Endodermal cell (in vitro differentiated cells): Measurements from ENCODE around the gene EXOSC10. TPM values are rescaled to one million over a fixed set of nuclear protein-coding genes. Genes with fewer than 3 reads are reported as not detected.

ENCODE experiments used
- DNase-seq: peaks from one replicate; pipeline ENCODE4 v3.0.0-alpha.2; 2017
- H3K27ac ChIP-seq: 2 replicates; pipeline ENCODE4 v1.5.1; 2013; ENCODE audit warnings: mild to moderate bottlenecking, low read depth, low read length, moderate library complexity
- H3K27me3 ChIP-seq: 2 replicates; pipeline ENCODE4 v1.6.1; 2013; ENCODE audit warnings: mild to moderate bottlenecking, low read length, moderate library complexity; ENCODE audit not compliant: insufficient read depth, control insufficient read depth, poor library complexity, severe bottlenecking
- H3K36me3 ChIP-seq: 2 replicates; pipeline ENCODE4 v1.7.0; 2013; ENCODE audit warnings: mild to moderate bottlenecking, low read length, moderate library complexity; ENCODE audit not compliant: control insufficient read depth, insufficient read depth
- H3K4me1 ChIP-seq: one replicate; pipeline ENCODE4 v1.7.0; 2013; ENCODE audit warnings: low read length; ENCODE audit not compliant: control insufficient read depth, insufficient read depth
- H3K4me3 ChIP-seq: 2 replicates; pipeline ENCODE4 v1.5.1; 2013; ENCODE audit warnings: mild to moderate bottlenecking, low read length, moderate library complexity
- H3K9ac ChIP-seq: 2 replicates; pipeline ENCODE4 v1.6.1; 2013; ENCODE audit warnings: mild to moderate bottlenecking, low read length, moderate library complexity; ENCODE audit not compliant: poor library complexity, severe bottlenecking; ENCODE audit errors: extremely low read depth
- H3K9me3 ChIP-seq: 2 replicates; pipeline ENCODE4 v1.6.1; 2013; ENCODE audit warnings: mild to moderate bottlenecking, low read length, moderate library complexity; ENCODE audit not compliant: control insufficient read depth
- H3K27ac Mint-ChIP-seq: 2 replicates; pipeline ENCODE4 v1.8.0; 2020; ENCODE audit warnings: mixed read lengths
- H3K27me3 Mint-ChIP-seq: 2 replicates; pipeline ENCODE4 v1.8.0; 2021; ENCODE audit warnings: mild to moderate bottlenecking, mixed read lengths; ENCODE audit not compliant: insufficient read depth
- H3K36me3 Mint-ChIP-seq: 2 replicates; pipeline ENCODE4 v1.8.0; 2020; ENCODE audit warnings: low read depth, mixed read lengths
- H3K4me1 Mint-ChIP-seq: 2 replicates; pipeline ENCODE4 v1.8.0; 2020; ENCODE audit warnings: mixed read lengths
- H3K4me3 Mint-ChIP-seq: 2 replicates; pipeline ENCODE4 v1.8.0; 2020; ENCODE audit warnings: mild to moderate bottlenecking, moderate library complexity, mixed read lengths
- H3K9me3 Mint-ChIP-seq: 2 replicates; pipeline ENCODE4 v1.8.0; 2020; ENCODE audit warnings: mild to moderate bottlenecking, mixed read lengths
- WGBS, 2 experiments: methylation state at CpG; one replicate each; pipeline versions ENCODE4 v1.1.5 to v1.1.7; 2013; ENCODE audit warnings: missing lambda C conversion rate in 2 of 2, mixed read lengths in 1 of 2; ENCODE audit not compliant: insufficient coverage in 1 of 2, insufficient read length in 1 of 2; 5-methylcytosine and 5-hydroxymethylcytosine counted together
- total RNA-seq, 2 donors: library from RNA; stranded (reverse); fragmentation: NEBNext Ultra II Directional in 1 of 2; extraction: Animal tissue kit (Norgen Biotek cat#: 25700) in 1 of 2; gene quantifications; 2 replicates in 1 of 2; 3 replicates in 1 of 2; pipeline ENCODE4 v1.2.1, GENCODE V29; 2021
- TF ChIP-seq, protein P1 (sequence below): fragments of 200-600 bp; sonication (generic); conservative IDR thresholded peaks from 2 replicates; pipeline ENCODE4 v1.5.0; 2021; ENCODE audit warnings: antibody characterized with exemption, mild to moderate bottlenecking

The EXOSC10 gene
- total RNA-seq, 2 donors from 2014 or later, result 81.4 to 89.7 TPM

DNA sequence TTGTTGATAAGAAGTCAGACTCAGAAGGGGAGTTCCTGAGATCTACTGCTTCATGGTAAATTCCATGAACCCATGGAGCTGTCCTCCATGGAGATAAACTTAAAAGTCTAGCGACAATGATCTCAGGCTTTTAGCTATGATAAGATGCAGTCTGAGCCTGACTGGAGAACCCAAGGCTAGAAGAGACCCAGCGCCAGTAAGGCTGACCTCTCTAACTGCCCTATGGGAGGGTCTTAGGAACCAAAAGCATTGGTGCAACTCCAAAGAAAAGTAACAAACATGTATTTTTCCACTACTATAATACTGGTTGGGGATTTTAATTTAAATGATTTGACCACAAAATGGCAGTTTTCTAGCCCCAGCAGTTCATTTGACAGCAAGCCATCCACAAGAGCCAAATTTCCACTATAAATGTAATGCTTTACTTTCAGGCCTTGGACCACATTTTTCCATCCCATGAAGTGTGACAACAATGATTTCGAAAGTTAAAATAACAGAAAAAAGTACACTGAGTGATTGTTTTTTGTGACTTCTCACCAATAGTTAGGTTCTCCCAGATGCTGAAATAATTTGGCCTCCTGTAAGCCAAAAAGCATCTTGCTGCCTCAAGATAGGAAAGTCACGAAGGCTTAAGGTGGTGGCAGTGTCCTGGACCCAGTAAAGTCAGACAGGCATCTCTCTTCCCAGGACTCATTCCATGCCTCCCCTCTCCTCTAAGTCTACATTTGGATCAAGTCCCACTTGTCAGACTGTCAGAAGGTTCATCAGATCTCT, 43.1 kb upstream of the EXOSC10 start:
- Mint-ChIP-seq H3K36me3 (peaks cover 76% of the 10 kb centered on the region), H3K27me3 (no peaks in the 10 kb centered on the region), H3K4me3 (no peak overlapping the region), H3K9me3 (no peaks in the 10 kb centered on the region), H3K4me1 (no peaks in the 10 kb centered on the region), H3K27ac (no peak overlapping the region)
- TF ChIP-seq, protein P1, sequence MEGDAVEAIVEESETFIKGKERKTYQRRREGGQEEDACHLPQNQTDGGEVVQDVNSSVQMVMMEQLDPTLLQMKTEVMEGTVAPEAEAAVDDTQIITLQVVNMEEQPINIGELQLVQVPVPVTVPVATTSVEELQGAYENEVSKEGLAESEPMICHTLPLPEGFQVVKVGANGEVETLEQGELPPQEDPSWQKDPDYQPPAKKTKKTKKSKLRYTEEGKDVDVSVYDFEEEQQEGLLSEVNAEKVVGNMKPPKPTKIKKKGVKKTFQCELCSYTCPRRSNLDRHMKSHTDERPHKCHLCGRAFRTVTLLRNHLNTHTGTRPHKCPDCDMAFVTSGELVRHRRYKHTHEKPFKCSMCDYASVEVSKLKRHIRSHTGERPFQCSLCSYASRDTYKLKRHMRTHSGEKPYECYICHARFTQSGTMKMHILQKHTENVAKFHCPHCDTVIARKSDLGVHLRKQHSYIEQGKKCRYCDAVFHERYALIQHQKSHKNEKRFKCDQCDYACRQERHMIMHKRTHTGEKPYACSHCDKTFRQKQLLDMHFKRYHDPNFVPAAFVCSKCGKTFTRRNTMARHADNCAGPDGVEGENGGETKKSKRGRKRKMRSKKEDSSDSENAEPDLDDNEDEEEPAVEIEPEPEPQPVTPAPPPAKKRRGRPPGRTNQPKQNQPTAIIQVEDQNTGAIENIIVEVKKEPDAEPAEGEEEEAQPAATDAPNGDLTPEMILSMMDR, result no peak
- 93 to 100% methylated on average over 2 to 4 of the region's 4 CpGs for WGBS, 2 experiments
- no peak for DNase-seq
- Histone ChIP-seq H3K27me3 (no peaks in the 10 kb centered on the region), H3K27ac (no peak overlapping the region), H3K36me3 (peaks cover 78% of the 10 kb centered on the region), H3K9ac (no peak overlapping the region), H3K9me3 (no peaks in the 10 kb centered on the region), H3K4me3 (no peak overlapping the region), H3K4me1 (no peaks in the 10 kb centered on the region)

DNA sequence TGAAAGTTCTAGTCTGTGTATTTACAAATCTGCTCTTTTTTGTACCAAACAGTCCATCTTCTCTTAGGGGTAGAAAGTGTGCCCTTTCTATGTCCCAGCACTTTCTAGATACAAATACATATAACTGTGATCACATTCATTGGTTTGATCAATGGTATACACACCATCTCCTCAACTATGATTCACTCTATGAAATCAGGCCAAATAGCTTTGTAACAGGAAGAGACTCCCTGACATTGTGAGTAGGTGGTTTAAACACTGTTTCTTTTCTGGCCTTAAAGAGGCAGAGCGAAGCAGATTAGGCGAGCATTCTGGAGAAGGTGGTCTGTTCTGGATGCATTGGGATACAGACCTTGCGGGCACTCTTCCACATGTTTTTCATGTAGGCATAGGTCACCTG, 39.3 kb upstream of the EXOSC10 start:
- H3K9ac ChIP-seq, result no peak overlapping the region
- H3K27me3 ChIP-seq, result no peaks in the 10 kb centered on the region
- TF ChIP-seq, protein P1, result no peak
- Mint-ChIP-seq H3K4me3 (no peak overlapping the region), H3K4me1 (no peaks in the 10 kb centered on the region), H3K27ac (no peak overlapping the region), H3K36me3 (peaks cover 58% of the 10 kb centered on the region), H3K27me3 (no peaks in the 10 kb centered on the region), H3K9me3 (no peaks in the 10 kb centered on the region)
- no peaks in the 10 kb centered on the region for H3K4me1 ChIP-seq
- WGBS, 2 experiments, result 92 to 93% methylated on average over 3 of the region's 3 CpGs
- H3K36me3 ChIP-seq, result peaks cover 74% of the 10 kb centered on the region
- H3K9me3 ChIP-seq, result no peaks in the 10 kb centered on the region
- DNase-seq, result no peak
- no peak overlapping the region for H3K27ac ChIP-seq
- no peak overlapping the region for H3K4me3 ChIP-seq

DNA sequence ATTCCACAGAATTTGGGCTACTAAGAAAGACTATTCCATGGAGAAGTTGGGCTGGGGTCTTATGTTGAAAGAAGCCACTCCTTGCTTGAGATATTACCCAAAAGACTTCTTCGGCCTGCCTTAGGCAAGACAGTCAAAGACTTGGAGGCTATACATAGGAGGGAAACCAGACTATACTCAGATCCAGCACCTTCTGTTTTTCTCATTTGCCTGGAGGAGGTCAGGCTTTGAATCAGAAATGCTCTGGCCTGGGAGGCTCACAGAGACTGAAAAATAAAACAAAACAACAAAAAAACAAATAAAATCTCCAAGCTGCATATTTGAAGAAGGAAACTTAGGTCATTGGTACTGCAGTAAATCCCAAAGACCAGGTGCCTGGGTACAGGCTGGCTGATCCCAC, 38.4 kb upstream of the EXOSC10 start:
- Histone ChIP-seq H3K4me3 (no peak overlapping the region), H3K9ac (no peak overlapping the region), H3K36me3 (peaks cover 73% of the 10 kb centered on the region), H3K9me3 (no peaks in the 10 kb centered on the region), H3K27me3 (no peaks in the 10 kb centered on the region), H3K4me1 (no peaks in the 10 kb centered on the region), H3K27ac (no peak overlapping the region)
- H3K4me3 Mint-ChIP-seq, result no peak overlapping the region
- 100% methylated on average over 1 of the region's 1 CpG for WGBS, 2 experiments
- no peaks in the 10 kb centered on the region for H3K4me1 Mint-ChIP-seq
- no peak overlapping the region for H3K27ac Mint-ChIP-seq
- no peaks in the 10 kb centered on the region for H3K27me3 Mint-ChIP-seq
- H3K9me3 Mint-ChIP-seq, result no peaks in the 10 kb centered on the region
- TF ChIP-seq, protein P1, result no peak
- no peak for DNase-seq
- H3K36me3 Mint-ChIP-seq, result peaks cover 53% of the 10 kb centered on the region
